Lung (tissue), 12 donors: ENCODE data around the gene BHLHA15. TPM values are rescaled to one million over a fixed set of nuclear protein-coding genes. Genes with fewer than 3 reads are reported as not detected.
"Not testable (repeated sequence)": the region's sequence is repeated elsewhere in the genome, so short reads cannot be mapped to it uniquely, and the experiment has no call there.

Experiments used
- ATAC-seq: fragments of 200-7000 bp; cut with Tn5 transposase; one replicate; pipeline ENCODE4 v1.9.1; 2020; ENCODE audit warnings: moderate number of reproducible peaks; ENCODE audit not compliant: insufficient read depth, low FRiP score
- DNase-seq, 3 donors: peaks; one replicate each; pipeline ENCODE4 v3.0.0-alpha.2; 2013 to 2017
- H3K27ac ChIP-seq, 2 donors: one replicate each; pipeline ENCODE4 v1.5.1; 2013; ENCODE audit warnings: mild to moderate bottlenecking in 2 of 2, moderate library complexity in 2 of 2, control low read depth in 1 of 2, inconsistent platforms in 1 of 2, low read depth in 1 of 2, low read length in 1 of 2
- H3K27me3 ChIP-seq, 3 donors: one replicate each; pipeline ENCODE4 v1.5.1; 2013; ENCODE audit warnings: low read length in 2 of 3; ENCODE audit not compliant: control insufficient read depth in 3 of 3, insufficient read depth in 3 of 3
- H3K36me3 ChIP-seq, 4 donors: one replicate each; pipeline ENCODE4 v1.5.1; 2013; ENCODE audit warnings: low read length in 4 of 4, mild to moderate bottlenecking in 1 of 4, moderate library complexity in 1 of 4; ENCODE audit not compliant: control insufficient read depth in 4 of 4, insufficient read depth in 4 of 4
- H3K4me1 ChIP-seq, 5 donors: one replicate each; pipeline ENCODE4 v1.5.1; 2013; ENCODE audit warnings: low read length in 5 of 5, mild to moderate bottlenecking in 2 of 5, moderate library complexity in 1 of 5; ENCODE audit not compliant: control insufficient read depth in 5 of 5, insufficient read depth in 5 of 5
- H3K4me3 ChIP-seq: one replicate; pipeline ENCODE4 v1.5.1; 2013; ENCODE audit warnings: mild to moderate bottlenecking, control low read depth, moderate library complexity
- H3K9ac ChIP-seq, 2 donors: one replicate each; pipeline ENCODE4 v1.5.1; 2013; ENCODE audit warnings: low read length in 2 of 2, control low read depth in 1 of 2; ENCODE audit not compliant: insufficient read depth in 1 of 2
- H3K9me3 ChIP-seq, 4 donors: one replicate each; pipeline ENCODE4 v1.5.1; 2013; ENCODE audit warnings: low read length in 3 of 4, mild to moderate bottlenecking in 1 of 4, moderate library complexity in 1 of 4; ENCODE audit not compliant: control insufficient read depth in 4 of 4, insufficient read depth in 3 of 4
- WGBS, 2 donors: extraction: QIAGEN DNeasy Blood & Tissue Kit; methylation state at CpG; one replicate each; pipeline ENCODE4 v1.1.7; 2013; 5-methylcytosine and 5-hydroxymethylcytosine counted together
- polyA plus RNA-seq, 2 donors: library from polyadenylated mRNA; stranded (reverse); fragments of 200-250 nt; gene quantifications; one replicate each; pipeline ENCODE4 v1.2.1, GENCODE V29; 2013
- total RNA-seq, 2 donors: library from RNA; depleted of rRNA in 1 of 2; stranded (reverse); fragments of >200 nt in 1 of 2; gene quantifications; one replicate each; pipeline ENCODE4 v1.2.1, GENCODE V29; 2014 to 2021
- TF ChIP-seq, protein P1 (sequence below): IDR thresholded peaks from 2 replicates; pipeline ENCODE4 v1.5.1; 2012; ENCODE audit warnings: mild to moderate bottlenecking; ENCODE audit errors: control extremely low read depth, extremely low read depth
- donor health status: control.
- donor health status: control.
- donor health status: Bipolar disorder and iron deficiency.
- donor health status: healthy.
- donor health status: DM: yes; HTN: yes; CAD: no.

BHLHA15 gene
- total and polyA plus RNA-seq, 4 donors, result 0.93 to 4.0 (median 2.6) TPM

- Histone ChIP-seq H3K9ac (no peak overlapping the region), H3K9me3 (no peaks in the 10 kb centered on the region), H3K36me3 (peaks cover 0 to 24% (median 0%) of the 10 kb centered on the region in 4 donors), H3K4me3 (no peak overlapping the region), H3K27ac (no peak overlapping the region), H3K27me3 (no peaks in the 10 kb centered on the region), H3K4me1 (no peaks in the 10 kb centered on the region)
- TF ChIP-seq, protein P1, sequence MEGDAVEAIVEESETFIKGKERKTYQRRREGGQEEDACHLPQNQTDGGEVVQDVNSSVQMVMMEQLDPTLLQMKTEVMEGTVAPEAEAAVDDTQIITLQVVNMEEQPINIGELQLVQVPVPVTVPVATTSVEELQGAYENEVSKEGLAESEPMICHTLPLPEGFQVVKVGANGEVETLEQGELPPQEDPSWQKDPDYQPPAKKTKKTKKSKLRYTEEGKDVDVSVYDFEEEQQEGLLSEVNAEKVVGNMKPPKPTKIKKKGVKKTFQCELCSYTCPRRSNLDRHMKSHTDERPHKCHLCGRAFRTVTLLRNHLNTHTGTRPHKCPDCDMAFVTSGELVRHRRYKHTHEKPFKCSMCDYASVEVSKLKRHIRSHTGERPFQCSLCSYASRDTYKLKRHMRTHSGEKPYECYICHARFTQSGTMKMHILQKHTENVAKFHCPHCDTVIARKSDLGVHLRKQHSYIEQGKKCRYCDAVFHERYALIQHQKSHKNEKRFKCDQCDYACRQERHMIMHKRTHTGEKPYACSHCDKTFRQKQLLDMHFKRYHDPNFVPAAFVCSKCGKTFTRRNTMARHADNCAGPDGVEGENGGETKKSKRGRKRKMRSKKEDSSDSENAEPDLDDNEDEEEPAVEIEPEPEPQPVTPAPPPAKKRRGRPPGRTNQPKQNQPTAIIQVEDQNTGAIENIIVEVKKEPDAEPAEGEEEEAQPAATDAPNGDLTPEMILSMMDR, result no peak
- DNase-seq (no peak), ATAC-seq (no peak)
- 92 to 96% methylated on average over 32 of the region's 32 CpGs for WGBS, 2 donors
Observed at GRCh38 chr7:98215561-98216495, 4.6 kb downstream of the BHLHA15 start.

- 91 to 95% methylated on average over 23 to 24 of the region's 24 CpGs for WGBS, 2 donors
- DNase-seq (no peak), ATAC-seq (no peak)
- H3K9me3 ChIP-seq, result no peaks in the 10 kb centered on the region
- H3K4me3 ChIP-seq, result no peak overlapping the region
- no peaks in the 10 kb centered on the region for H3K4me1 ChIP-seq
- no peak overlapping the region for H3K9ac ChIP-seq
- TF ChIP-seq, protein P1, result no peak
- H3K27ac ChIP-seq, result no peak overlapping the region
- H3K27me3 ChIP-seq, result no peaks in the 10 kb centered on the region
- peaks cover 0 to 31% (median 1%) of the 10 kb centered on the region in 4 donors for H3K36me3 ChIP-seq
Observed at GRCh38 chr7:98216941-98217622, 5.8 kb downstream of the BHLHA15 start.

DNA sequence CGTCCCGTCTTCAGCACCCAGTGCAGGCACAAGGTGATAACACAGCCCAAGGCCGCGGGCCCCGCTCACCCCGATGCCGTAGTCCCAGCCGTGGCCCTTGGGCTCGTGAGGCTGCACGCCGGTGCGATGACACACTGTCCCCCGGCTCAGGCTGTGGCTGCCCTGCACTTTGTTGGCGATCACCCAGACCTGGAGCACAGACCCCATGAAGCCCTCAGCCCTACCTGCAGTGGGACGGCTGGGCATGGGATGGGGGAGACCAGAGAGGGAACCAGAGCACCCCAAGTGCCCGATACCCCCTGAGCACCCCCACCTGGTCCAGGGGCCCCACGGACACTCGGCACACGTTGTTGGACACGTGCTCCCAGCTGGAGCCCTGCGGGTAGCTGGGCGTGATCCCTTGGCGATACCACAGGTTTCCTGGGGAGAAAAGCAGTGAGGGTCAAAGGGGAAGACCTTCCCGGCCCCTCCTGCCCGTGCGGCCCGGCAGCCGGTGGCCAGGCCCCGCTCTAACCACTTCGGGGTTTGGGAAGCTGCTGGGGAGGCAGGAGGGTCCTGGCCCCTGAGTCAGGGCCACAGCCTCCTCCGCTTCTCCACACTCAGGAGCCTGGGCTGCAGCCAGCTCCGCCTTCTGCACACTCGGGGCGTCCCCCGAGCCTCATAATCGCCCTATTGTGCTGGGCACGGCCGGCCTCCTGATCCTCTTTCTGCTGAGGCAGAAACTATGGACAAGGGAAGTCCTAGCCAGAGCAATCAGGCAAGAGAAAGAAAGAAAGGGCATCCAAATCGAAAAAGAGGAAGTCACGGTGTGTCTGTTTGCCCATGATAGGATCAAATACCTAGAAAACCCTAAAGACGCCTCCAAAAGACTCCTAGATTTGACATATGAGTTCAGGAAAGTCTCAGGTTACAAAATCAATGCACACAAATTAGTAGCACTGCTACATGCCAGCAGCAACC lies 6.7 kb downstream of the BHLHA15 start:
- TF ChIP-seq, protein P1, result no peak
- no peak for DNase-seq

GRCh38 chr7:98219382-98219781 lies 8.1 kb downstream of the BHLHA15 start:
- peaks cover 0 to 51% (median 1%) of the 10 kb centered on the region in 4 donors for H3K36me3 ChIP-seq
- not testable (repeated sequence) for H3K4me3 ChIP-seq, ATAC-seq, DNase-seq, H3K9me3 ChIP-seq, H3K9ac ChIP-seq, H3K4me1 ChIP-seq, H3K27ac ChIP-seq, H3K27me3 ChIP-seq
- 97 to 100% methylated on average over 6 of the region's 6 CpGs for WGBS, 2 donors

More for the DNA sequence above, 6.7 kb downstream of the BHLHA15 start:
- ATAC-seq, result no peak
- Histone ChIP-seq H3K36me3 (peaks cover 0 to 39% (median 1%) of the 10 kb centered on the region in 4 donors), H3K9ac (no peak overlapping the region), H3K9me3 (no peaks in the 10 kb centered on the region), H3K4me3 (no peak overlapping the region), H3K27me3 (no peaks in the 10 kb centered on the region), H3K4me1 (no peaks in the 10 kb centered on the region), H3K27ac (no peak overlapping the region)
- 63 to 77% methylated on average over 41 of the region's 41 CpGs for WGBS, 2 donors
